DND-41 (cell line): Measurements from ENCODE around the gene UBTD1.

Experiments
- ATAC-seq: fragments of 200-7000 bp; cut with Tn5 transposase; 3 replicates; pipeline ENCODE4 v1.9.1; 2021; ENCODE audit warnings: low read depth; ENCODE audit not compliant: insufficient read depth
- DNase-seq: peaks from one replicate; pipeline ENCODE4 v3.0.0-alpha.2; 2020
- H2AFZ ChIP-seq: 2 replicates; pipeline ENCODE4 v1.6.0; 2012; ENCODE audit warnings: low read depth, low read length
- H3K27ac ChIP-seq: 2 replicates; pipeline ENCODE4 v1.5.1; 2012; ENCODE audit warnings: low read length, inconsistent platforms
- H3K27me3 ChIP-seq: fragments of 200-600 bp; sonication (generic); 2 replicates; pipeline ENCODE4 v1.6.0; 2012; ENCODE audit warnings: low read length, mild to moderate bottlenecking, inconsistent platforms; ENCODE audit not compliant: insufficient read depth, poor library complexity
- H3K36me3 ChIP-seq: 2 replicates; pipeline ENCODE4 v1.5.1; 2012; ENCODE audit warnings: low read length, inconsistent platforms; ENCODE audit not compliant: insufficient read depth
- H3K4me1 ChIP-seq: 2 replicates; pipeline ENCODE4 v1.5.1; 2012; ENCODE audit warnings: mild to moderate bottlenecking, low read length; ENCODE audit not compliant: insufficient read depth
- H3K4me2 ChIP-seq: 2 replicates; pipeline ENCODE4 v1.6.0; 2012; ENCODE audit warnings: mild to moderate bottlenecking, moderate library complexity, low read length, inconsistent platforms; ENCODE audit not compliant: insufficient read depth
- H3K4me3 ChIP-seq, 2 experiments: fragments of 200-600 bp in 1 of 2; shearing (Covaris generic) in 1 of 2; 2 replicates each; pipeline ENCODE4 v1.5.1; 2012 to 2016; ENCODE audit warnings: inconsistent platforms in 2 of 2, low read length in 2 of 2, mild to moderate bottlenecking in 2 of 2, low read depth in 1 of 2, moderate library complexity in 1 of 2
- H3K79me2 ChIP-seq: 2 replicates; pipeline ENCODE4 v1.6.0; 2012; ENCODE audit warnings: low read length, inconsistent platforms; ENCODE audit not compliant: insufficient read depth
- H3K9ac ChIP-seq: 2 replicates; pipeline ENCODE4 v1.6.0; 2012; ENCODE audit warnings: low read depth, mild to moderate bottlenecking, inconsistent platforms, low read length, moderate library complexity
- H3K9me3 ChIP-seq: 2 replicates; pipeline ENCODE4 v1.5.1; 2012; ENCODE audit warnings: low read length, moderate library complexity, mild to moderate bottlenecking, inconsistent platforms; ENCODE audit not compliant: insufficient read depth, severe bottlenecking
- H4K20me1 ChIP-seq: 2 replicates; pipeline ENCODE4 v1.6.0; 2012; ENCODE audit warnings: low read length; ENCODE audit not compliant: insufficient read depth
- CTCF ChIP-seq: IDR thresholded peaks from 2 replicates; pipeline ENCODE4 v1.5.1; 2012; ENCODE audit warnings: borderline replicate concordance, low read length, moderate library complexity, mild to moderate bottlenecking; ENCODE audit not compliant: poor library complexity, severe bottlenecking; ENCODE audit errors: extremely low read depth
- EZH2 ChIP-seq: IDR thresholded peaks from 3 replicates; pipeline ENCODE4 v1.6.1; 2012; ENCODE audit warnings: borderline replicate concordance, low read depth, mild to moderate bottlenecking, moderate library complexity, low read length, inconsistent platforms; ENCODE audit not compliant: severe bottlenecking

Gene UBTD1

GRCh38 chr10:97520978-97521761 lies 22.4 kb downstream of the UBTD1 start:
- Histone ChIP-seq H3K9ac (no peak overlapping the region), H3K9me3 (no peaks in the 10 kb centered on the region), H3K4me3 (no peak overlapping the region), H2AFZ (no peak overlapping the region), H3K4me1 (no peaks in the 10 kb centered on the region), H3K27ac (no peak overlapping the region), H3K36me3 (no peaks in the 10 kb centered on the region), H3K79me2 (no peaks in the 10 kb centered on the region), H4K20me1 (peaks cover 1% of the 10 kb centered on the region; the same call in 1 of the 2 replicates), H3K4me2 (no peak overlapping the region), H3K27me3 (peaks cover 13% of the 10 kb centered on the region)
- DNase-seq = no peak
- no peak for ATAC-seq
- TF ChIP-seq CTCF = no peak
- TF ChIP-seq EZH2 = no peak

GRCh38 chr10:97522071-97522470 lies 23.3 kb downstream of the UBTD1 start:
- H3K79me2 ChIP-seq = no peaks in the 10 kb centered on the region
- H3K9ac ChIP-seq = no peak overlapping the region
- no peak overlapping the region for H3K4me2 ChIP-seq
- no peak for TF ChIP-seq EZH2
- no peak for TF ChIP-seq CTCF
- peaks cover 13% of the 10 kb centered on the region for H3K27me3 ChIP-seq
- H3K36me3 ChIP-seq = no peaks in the 10 kb centered on the region
- no peak overlapping the region for H2AFZ ChIP-seq
- no peak overlapping the region for H3K27ac ChIP-seq
- DNase-seq = no peak
- no peaks in the 10 kb centered on the region for H3K9me3 ChIP-seq
- H3K4me1 ChIP-seq = no peaks in the 10 kb centered on the region
- H3K4me3 ChIP-seq = no peak overlapping the region
- ATAC-seq = no peak
- no peaks in the 10 kb centered on the region for H4K20me1 ChIP-seq

- Histone ChIP-seq H3K4me2 (no peak overlapping the region), H3K27me3 (peaks cover 13% of the 10 kb centered on the region), H3K9ac (no peak overlapping the region), H3K36me3 (no peaks in the 10 kb centered on the region), H3K4me3 (no peak overlapping the region), H4K20me1 (no peaks in the 10 kb centered on the region), H3K27ac (no peak overlapping the region), H3K9me3 (no peaks in the 10 kb centered on the region), H3K4me1 (no peaks in the 10 kb centered on the region), H2AFZ (no peak overlapping the region), H3K79me2 (no peaks in the 10 kb centered on the region)
- no peak for ATAC-seq
- TF ChIP-seq EZH2 (no peak), CTCF (no peak)
- DNase-seq = no peak
Measured at GRCh38 chr10:97522937-97523336, 24.2 kb downstream of the UBTD1 start.
